Naive thymus-derived CD4-positive, alpha-beta T cell (primary cell): Measurements from ENCODE around the gene RNF128. TPM values are rescaled to one million over a fixed set of nuclear protein-coding genes. Genes with fewer than 3 reads are reported as not detected.
"Not testable (repeated sequence)": the region's sequence is repeated elsewhere in the genome, so short reads cannot be mapped to it uniquely, and the experiment has no call there.

Experiments
- ATAC-seq: fragments of 150-1000 bp; cut with Tn5 transposase; 2 replicates; pipeline ENCODE4 v1.10.0; 2021; ENCODE audit warnings: mild to moderate bottlenecking, moderate library complexity
- CTCF ChIA-PET: fragments of 350-600 bp; sonication (Branson Sonifier 250); formaldehyde crosslinking; loops from one replicate; lab custom pipeline; 2021; ENCODE audit warnings: antibody characterized with exemption; lab: Charles Lee
- POLR2A ChIA-PET: fragments of 350-600 bp; sonication (Branson Sonifier 250); formaldehyde crosslinking; loops from one replicate; lab custom pipeline; 2021; ENCODE audit warnings: antibody characterized with exemption, inconsistent platforms; lab: Charles Lee
- DNase-seq, 9 donors: peaks; one replicate each; pipeline versions ENCODE4 v3.0.0 to v3.0.0-alpha.2; 2020 to 2022; ENCODE audit warnings: mixed read lengths in 1 of 9
- H3K27ac ChIP-seq: one replicate; pipeline ENCODE4 v1.7.0; 2013; ENCODE audit warnings: mild to moderate bottlenecking, low read depth, low read length, moderate library complexity
- H3K27me3 ChIP-seq, 2 donors: one replicate each; pipeline ENCODE4 v1.7.0; 2013; ENCODE audit warnings: low read length in 2 of 2, mild to moderate bottlenecking in 2 of 2, moderate library complexity in 2 of 2; ENCODE audit not compliant: control insufficient read depth in 2 of 2, insufficient read depth in 2 of 2
- H3K36me3 ChIP-seq, 3 experiments: 1 replicate in 2 of 3; 2 replicates in 1 of 3; pipeline ENCODE4 v1.7.0; 2013; ENCODE audit warnings: low read length in 3 of 3, mild to moderate bottlenecking in 3 of 3, moderate library complexity in 1 of 3; ENCODE audit not compliant: insufficient read depth in 3 of 3, control insufficient read depth in 2 of 3
- H3K4me1 ChIP-seq, 2 donors: one replicate each; pipeline ENCODE4 v1.7.0; 2013; ENCODE audit warnings: low read length in 2 of 2, mild to moderate bottlenecking in 2 of 2, moderate library complexity in 1 of 2; ENCODE audit not compliant: control insufficient read depth in 2 of 2, insufficient read depth in 2 of 2
- H3K4me3 ChIP-seq: 2 replicates; pipeline ENCODE4 v1.7.0; 2013; ENCODE audit warnings: mild to moderate bottlenecking, low read length
- H3K9me3 ChIP-seq, 3 experiments: 1 replicate in 2 of 3; 2 replicates in 1 of 3; pipeline ENCODE4 v1.7.0; 2013; ENCODE audit warnings: low read length in 3 of 3; ENCODE audit not compliant: control insufficient read depth in 2 of 3
- H3K27ac Mint-ChIP-seq, 9 donors: one replicate each; pipeline ENCODE4 v1.8.0; 2020 to 2022; ENCODE audit warnings: mixed read lengths in 9 of 9, mild to moderate bottlenecking in 8 of 9, moderate library complexity in 5 of 9, inconsistent platforms in 2 of 9
- H3K27me3 Mint-ChIP-seq, 5 donors: one replicate each; pipeline ENCODE4 v1.8.0; 2021 to 2022; ENCODE audit warnings: mixed read lengths in 5 of 5, mild to moderate bottlenecking in 1 of 5
- H3K36me3 Mint-ChIP-seq, 5 donors: one replicate each; pipeline ENCODE4 v1.8.0; 2020 to 2022; ENCODE audit warnings: mixed read lengths in 5 of 5, mild to moderate bottlenecking in 3 of 5, inconsistent platforms in 1 of 5
- H3K4me1 Mint-ChIP-seq, 7 donors: one replicate each; pipeline ENCODE4 v1.8.0; 2020 to 2022; ENCODE audit warnings: mixed read lengths in 7 of 7, mild to moderate bottlenecking in 3 of 7, inconsistent platforms in 1 of 7
- H3K4me3 Mint-ChIP-seq, 10 donors: one replicate each; pipeline ENCODE4 v1.8.0; 2020 to 2022; ENCODE audit warnings: mild to moderate bottlenecking in 10 of 10, mixed read lengths in 10 of 10, moderate library complexity in 6 of 10, inconsistent platforms in 2 of 10
- H3K9me3 Mint-ChIP-seq, 11 donors: one replicate each; pipeline ENCODE4 v1.8.0; 2020 to 2022; ENCODE audit warnings: mixed read lengths in 11 of 11, mild to moderate bottlenecking in 4 of 11, inconsistent platforms in 1 of 11, moderate library complexity in 1 of 11
- intact Hi-C, 2 donors: fragments of 100-400 bp; cut with micrococcal nuclease; formaldehyde crosslinking; loops; one replicate each; pipeline ENCODE4 v1.15.1; 2023
- polyA plus RNA-seq, 2 donors: library from polyadenylated mRNA; unstranded; fragments of 300-500 nt; fragmentation: Illumina TruSeq; gene quantifications; one replicate each; pipeline ENCODE4 v1.2.3, GENCODE V29; 2021
- total RNA-seq, 6 experiments: library from RNA in 5 of 6; stranded (reverse) in 5 of 6; gene quantifications; 1 replicate in 5 of 6; 2 replicates in 1 of 6; pipeline ENCODE4 v1.2.3 and lab custom pipeline; 2021 to 2026

The RNF128 gene
- total and polyA plus RNA-seq, 7 experiments from 2014 or later: not detected

DNA sequence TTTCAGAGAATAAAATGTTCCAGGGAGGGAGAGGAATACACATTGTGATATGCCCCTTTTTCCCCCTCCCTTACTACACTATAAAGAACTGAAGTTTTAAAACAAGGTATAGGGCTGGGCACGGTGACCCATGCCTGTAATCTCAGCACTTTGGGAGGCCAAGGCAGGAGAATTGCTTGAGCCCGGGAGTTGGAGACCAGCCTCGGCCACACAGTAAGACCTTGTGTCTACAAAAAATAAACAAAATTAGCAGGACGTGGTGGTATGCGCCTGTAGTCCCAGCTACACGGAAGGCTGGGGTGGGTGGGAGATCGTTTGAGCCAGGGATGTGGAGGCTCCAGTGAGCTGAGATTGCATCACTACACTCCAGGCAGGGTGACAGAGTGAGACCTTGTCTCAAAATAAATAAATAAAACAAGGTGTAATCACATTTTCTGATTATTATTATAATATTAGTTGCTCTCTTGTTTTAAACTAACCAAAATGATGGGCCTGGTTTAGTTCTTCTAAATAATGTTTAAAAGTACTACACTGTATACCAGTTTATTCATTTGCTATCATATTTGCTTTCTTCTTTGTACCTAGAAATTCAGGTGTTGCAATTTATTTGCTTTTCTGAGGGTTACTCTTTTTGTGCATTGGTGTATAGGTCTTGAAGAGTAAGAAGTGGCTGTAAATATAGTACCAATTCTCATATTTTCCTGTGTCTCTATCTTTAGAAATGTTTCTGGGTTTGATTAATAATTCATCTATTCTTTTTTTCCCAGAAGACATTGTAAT, 84.8 kb downstream of the RNF128 start:
- intact Hi-C loops: no loop called here
- Mint-ChIP-seq H3K27me3 (peaks cover 0 to 16% (median under 1%) of the 10 kb centered on the region in 5 donors), H3K4me3 (no peak overlapping the region), H3K36me3 (no peaks in the 10 kb centered on the region), H3K4me1 (no peaks in the 10 kb centered on the region), H3K9me3 (peaks cover 0 to 2% (median 0%) of the 10 kb centered on the region in 11 donors), H3K27ac (no peak overlapping the region)
- CTCF ChIA-PET: no interaction called here
- POLR2A ChIA-PET: no interaction called here
- no peaks in the 10 kb centered on the region for H3K4me1 ChIP-seq
- no peaks in the 10 kb centered on the region for H3K36me3 ChIP-seq
- no peak for DNase-seq
- ATAC-seq: no peak
- H3K4me3 ChIP-seq: no peak overlapping the region
- peaks cover 0 to 3% of the 10 kb centered on the region in 2 donors for H3K27me3 ChIP-seq
- H3K27ac ChIP-seq: no peak overlapping the region
- H3K9me3 ChIP-seq: no peaks in the 10 kb centered on the region

DNA sequence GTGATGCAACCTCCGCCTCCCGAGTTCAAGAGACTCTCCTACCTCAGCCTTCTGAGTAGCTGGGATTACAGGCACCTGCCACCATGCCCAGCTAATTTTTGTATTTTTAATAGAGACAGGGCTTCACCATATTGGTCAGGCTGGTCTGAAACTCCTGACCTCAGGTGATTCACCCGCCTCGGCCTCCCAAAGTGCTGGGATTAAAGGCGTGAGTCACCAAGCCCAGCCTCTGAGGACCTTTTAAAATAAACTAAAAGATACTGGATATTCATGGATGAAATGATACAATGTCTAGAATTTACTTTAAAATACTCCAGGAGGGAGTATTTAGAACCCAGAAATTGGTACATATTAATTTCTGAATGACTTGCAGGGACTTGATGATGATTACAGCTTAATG, 86.4 kb downstream of the RNF128 start:
- H3K36me3 Mint-ChIP-seq, H3K27me3 ChIP-seq, intact Hi-C loops, H3K4me3 ChIP-seq, DNase-seq, H3K36me3 ChIP-seq, POLR2A ChIA-PET, H3K9me3 ChIP-seq, H3K4me3 Mint-ChIP-seq, H3K4me1 ChIP-seq, H3K27ac Mint-ChIP-seq, H3K9me3 Mint-ChIP-seq, H3K27ac ChIP-seq, CTCF ChIA-PET, H3K4me1 Mint-ChIP-seq, ATAC-seq: not testable (repeated sequence)
- peaks cover 0 to 17% (median 0%) of the 10 kb centered on the region in 5 donors for H3K27me3 Mint-ChIP-seq

DNA sequence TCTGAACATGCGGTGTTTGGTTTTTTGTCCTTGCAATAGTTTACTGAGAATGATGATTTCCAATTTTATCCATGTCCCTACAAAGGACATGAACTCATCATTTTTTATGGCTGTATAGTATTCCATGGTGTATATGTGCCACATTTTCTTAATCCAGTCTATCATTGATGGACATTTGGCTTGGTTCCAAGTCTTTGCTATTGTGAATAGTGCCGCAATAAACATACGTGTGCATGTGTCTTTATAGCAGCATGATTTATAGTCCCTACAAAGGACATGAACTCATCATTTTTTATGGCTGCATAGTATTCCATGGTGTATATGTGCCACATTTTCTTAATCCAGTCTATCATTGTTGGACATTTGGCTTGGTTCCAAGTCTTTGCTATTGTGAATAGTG, 87.6 kb downstream of the RNF128 start:
- ATAC-seq, H3K4me3 ChIP-seq, H3K4me1 Mint-ChIP-seq, H3K36me3 ChIP-seq, H3K36me3 Mint-ChIP-seq, H3K27ac ChIP-seq, H3K9me3 Mint-ChIP-seq, DNase-seq, H3K9me3 ChIP-seq, H3K27me3 ChIP-seq, H3K4me1 ChIP-seq, H3K27ac Mint-ChIP-seq, POLR2A ChIA-PET, intact Hi-C loops, CTCF ChIA-PET, H3K4me3 Mint-ChIP-seq: not testable (repeated sequence)
- H3K27me3 Mint-ChIP-seq: peaks cover 0 to 10% (median 0%) of the 10 kb centered on the region in 5 donors

Other genes with a start within 250 kb of the RNF128 start
- gene RADX, start 114.7 kb upstream of the RNF128 start, total RNA-seq: 10 to 100 TPM in 4 of 5 experiments, 1 to 10 TPM in 1; 8.0 to 12.7 (median 12.0) TPM
- gene RADX, start 114.7 kb upstream of the RNF128 start, polyA plus RNA-seq: 1 to 10 TPM; 2.4 to 3.1 TPM
- 1 to 10 TPM in 2 of 5 experiments, under 1 TPM in 3; 0.24 to 2.1 (median 0.71) TPM for gene TBC1D8B, start 76.0 kb downstream of the RNF128 start, total RNA-seq
- under 1 TPM; 0.26 to 0.39 TPM for gene TBC1D8B, start 76.0 kb downstream of the RNF128 start, polyA plus RNA-seq
- gene RIPPLY1, start 176.6 kb downstream of the RNF128 start, total RNA-seq: not detected
- gene RIPPLY1, start 176.6 kb downstream of the RNF128 start, polyA plus RNA-seq: under 1 TPM in 1 of 2 donors, not detected in 1; 0.53 TPM
- not detected for gene CLDN2, start 193.7 kb downstream of the RNF128 start, total RNA-seq
- not detected for gene CLDN2, start 193.7 kb downstream of the RNF128 start, polyA plus RNA-seq